Hepatic stellate cell (primary cell): ENCODE results near the gene KIAA0930.

ENCODE experiments used
- DNase-seq: peaks from one replicate; pipeline ENCODE4 v3.0.0; 2011; ENCODE audit warnings: low spot score

Gene KIAA0930

DNA sequence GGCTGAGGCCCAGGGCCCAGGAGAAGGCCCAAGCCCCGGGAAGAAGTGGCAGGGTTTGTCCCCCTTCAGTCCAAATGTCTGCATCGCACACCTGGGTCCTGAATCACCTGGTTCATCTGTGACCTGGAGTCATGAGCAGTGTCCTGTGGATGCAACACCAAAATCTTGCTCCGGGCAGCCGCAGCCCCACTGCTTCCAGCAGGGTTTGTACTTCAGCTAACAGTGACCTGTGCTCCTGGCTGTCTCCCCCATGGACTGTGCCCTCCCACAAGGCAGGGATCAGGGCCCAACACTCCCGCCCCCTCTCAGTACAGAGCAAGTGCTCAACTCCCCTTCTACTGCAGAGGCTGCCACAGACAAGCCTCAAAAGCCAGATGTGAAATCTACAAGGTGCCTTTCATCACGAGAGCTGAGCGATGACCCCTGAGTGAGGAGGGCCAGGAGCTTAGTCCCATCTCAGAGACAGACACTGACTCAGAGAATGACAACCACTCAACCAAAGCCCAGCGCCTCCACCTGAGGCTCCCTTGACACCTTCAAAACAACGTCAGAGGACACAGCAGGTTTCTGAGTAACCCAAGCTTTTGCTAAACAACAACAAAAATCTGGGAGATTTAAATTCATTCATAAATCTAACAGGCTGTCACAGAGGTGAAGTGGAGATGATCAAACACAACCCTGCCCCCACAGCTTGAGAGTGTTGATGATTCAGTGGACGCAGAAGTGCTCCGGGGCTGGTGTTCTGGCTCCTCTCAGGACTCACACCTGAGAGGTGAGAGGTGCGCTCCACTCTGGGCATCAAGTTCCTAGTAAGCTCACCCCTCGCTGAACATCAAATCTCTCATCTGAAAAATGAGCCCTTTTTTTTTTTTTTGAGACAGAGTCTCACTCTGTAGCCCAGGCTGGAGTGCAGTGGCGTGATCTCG, 3.4 kb downstream of the KIAA0930 start:
- no peak for DNase-seq

DNA sequence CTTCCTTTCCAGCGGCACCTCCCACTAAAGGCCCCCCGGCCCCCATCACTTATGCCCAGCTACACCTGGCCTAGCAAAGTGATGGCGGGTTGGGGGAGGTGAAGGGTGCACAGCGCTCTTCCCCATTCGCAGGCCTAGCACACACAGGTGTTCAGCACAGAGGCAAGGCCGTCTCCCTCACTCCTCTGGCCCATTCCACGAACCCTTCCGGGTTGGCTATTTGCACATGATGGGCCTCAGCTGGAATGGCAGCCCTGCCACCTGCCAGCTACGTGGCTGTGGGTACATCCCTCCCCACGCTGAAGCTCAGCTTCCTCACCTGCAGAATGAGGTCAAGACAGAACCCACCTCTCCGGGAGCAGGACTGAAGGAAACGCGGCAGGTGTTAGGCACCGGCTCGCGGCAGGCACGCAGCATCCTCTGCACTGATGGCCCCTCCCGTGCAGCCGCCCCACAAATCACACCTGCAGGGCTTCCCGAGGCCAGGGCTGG, 4.8 kb downstream of the KIAA0930 start:
- DNase-seq: no peak

- DNase-seq: no peak
Measured at GRCh38 chr22:45235101-45235777, 5.5 kb downstream of the KIAA0930 start.

DNA sequence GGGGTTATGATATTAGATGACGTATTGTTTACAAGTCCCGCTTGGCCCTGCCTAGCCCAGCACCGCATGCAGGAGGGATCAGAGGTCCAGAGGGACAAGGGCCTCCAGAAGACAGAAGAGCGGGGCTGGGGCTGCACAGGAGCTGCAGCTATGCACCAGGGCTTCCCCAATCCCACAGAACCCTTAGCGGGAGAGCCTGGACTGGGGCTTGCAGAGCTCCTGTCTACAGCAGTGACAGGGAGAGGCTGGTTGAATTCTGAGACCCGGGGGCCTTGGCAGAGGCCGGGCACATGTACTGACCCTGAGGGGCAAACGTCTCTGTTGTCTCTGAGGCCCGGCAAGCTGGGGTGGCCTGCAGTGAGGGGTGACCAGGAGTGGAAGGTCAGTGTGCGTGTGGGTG, 6.9 kb downstream of the KIAA0930 start:
- DNase-seq: no peak

DNA sequence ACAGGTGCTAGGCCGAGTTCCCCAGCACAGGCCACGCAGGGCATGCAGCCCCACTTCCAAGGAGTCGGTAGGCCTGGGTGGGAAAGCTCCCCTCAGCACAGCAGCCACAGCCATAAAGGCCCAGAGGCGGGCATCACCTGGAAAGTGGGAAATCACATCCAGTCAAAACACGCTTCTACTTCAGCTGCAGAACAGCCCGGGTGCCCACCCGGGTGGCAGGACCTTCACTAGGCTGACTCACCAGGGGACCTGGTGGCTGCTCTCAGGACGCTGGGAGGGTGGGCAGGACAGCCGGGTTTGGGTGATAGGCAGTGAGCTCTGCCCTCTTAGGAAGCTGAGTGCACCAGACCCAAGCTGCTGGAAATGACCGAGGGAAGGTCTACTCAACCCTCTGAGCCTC, 7.3 kb downstream of the KIAA0930 start:
- no peak for DNase-seq

GRCh38 chr22:45231293-45231692, 9.4 kb downstream of the KIAA0930 start:
- DNase-seq: no peak

DNA sequence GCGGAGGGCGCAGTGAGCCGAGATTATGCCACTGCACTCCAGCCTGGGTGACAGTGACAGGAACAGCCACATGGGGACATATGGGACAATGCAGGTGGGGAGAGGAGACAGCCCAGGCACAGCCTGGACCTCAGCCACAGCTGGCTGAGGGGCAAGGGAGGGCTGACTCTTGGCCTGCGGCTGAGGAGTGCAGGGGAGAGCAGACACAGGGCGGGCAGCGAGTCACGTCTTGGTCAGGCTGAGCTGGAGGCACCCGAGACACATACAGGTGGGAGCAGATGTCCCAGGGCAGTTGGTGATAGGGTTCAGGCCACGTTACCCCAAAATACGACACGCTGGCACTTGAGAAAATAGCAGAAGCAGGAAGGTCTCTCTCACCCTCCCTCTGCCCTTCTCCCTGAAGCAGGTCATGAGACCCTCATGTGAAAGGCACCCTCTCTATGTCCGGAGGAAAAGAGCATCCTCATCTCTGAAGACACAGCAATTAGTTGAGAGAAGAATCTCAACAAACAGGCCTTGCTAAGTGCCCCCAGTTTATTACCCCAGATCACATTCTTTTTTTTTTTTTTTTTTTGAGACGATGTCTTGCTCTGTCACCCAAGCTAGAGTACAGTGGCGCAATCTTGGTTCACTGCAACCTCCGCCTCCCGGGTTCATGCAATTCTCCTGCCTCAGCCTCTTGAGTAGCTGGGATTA, 10.5 kb downstream of the KIAA0930 start:
- no peak for DNase-seq

DNA sequence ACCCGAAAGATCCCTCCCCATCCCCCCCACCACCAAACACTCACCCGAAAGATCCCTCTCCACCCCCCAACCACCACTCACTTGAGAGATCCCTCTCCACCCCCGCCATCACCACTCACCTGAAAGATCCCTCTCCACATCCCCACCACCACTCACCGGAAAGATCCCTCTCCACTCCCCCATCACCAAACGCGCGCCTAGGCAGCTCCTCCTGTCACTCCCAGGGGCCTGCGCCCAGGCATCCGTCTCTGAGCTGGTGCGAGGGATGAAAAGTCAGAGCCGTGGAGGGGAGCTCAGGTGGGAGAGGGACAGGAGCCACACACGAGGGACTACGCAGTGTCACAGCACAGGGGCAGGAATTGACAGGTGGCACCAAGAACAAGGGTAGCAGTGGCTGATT, 11.5 kb downstream of the KIAA0930 start:
- DNase-seq: no peak

- DNase-seq: no peak
Measured at GRCh38 chr22:45228401-45228754, 12.3 kb downstream of the KIAA0930 start.

DNA sequence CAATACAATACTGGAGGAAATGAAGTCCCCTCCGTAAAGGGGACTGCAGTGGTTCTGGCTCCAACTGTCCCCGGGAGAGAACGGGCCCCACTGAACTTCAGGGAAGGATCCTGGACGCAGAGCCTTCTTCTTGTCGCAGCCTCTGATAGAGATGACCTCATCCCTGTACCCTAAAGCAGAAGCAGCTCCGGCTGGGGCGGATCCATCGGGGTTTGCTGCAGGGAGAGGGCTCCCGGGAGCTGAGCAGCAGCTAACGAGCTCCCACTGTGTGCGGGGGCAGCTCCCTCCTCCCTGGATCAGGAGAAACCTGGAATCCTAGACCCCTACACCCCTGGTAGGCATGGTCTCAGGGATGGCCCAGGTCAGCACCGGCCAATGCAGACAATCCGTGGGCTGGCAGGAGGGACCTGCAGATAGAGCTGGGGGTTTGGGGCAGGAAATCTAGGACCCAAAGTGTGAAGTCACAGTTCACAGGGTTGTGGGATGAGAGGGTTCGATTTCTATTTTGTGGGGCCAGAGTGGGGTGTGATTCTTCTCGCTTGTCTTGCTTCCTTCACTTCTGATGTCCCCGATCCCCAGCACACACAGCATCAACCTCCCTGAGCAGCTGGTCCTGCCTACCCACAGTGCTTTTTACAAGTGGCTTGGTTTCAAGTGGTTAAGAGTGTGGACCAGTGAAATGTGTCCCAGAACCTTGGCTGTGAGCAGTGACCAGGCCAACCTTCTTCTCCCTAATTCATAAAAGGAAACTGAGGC, 12.9 kb downstream of the KIAA0930 start:
- DNase-seq: no peak

DNA sequence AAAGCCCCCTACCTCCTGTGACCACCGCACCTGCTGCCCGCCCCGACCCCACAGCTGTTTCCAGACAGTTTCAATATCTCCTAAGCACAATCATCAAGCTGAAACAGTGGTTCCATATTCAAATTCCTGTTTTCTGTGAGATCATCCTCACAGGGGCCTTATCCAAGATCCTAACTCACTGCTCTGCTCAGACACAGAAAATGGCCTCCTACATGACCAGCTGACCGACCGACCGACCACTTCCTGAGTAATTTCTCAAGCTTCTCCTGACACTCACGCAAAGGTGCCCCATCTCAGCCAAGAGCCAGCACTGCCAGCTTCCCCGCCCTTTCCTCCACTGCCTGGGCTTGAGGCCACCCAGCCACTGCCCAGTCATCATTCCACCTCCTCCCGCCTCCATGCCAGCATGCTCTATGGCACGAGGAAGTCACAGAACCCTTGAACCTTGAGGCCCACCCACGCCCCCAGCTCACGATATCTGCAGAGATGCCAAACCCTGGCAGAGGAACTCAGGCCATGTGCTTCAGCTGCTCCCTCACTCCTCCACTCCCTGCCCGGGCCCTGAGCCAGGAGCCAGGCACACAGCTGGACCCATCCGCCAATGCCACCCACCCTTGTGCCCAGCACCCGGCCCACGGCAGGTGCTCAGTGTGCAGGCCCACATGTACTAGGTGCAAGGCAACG, 14.0 kb downstream of the KIAA0930 start:
- no peak for DNase-seq

DNA sequence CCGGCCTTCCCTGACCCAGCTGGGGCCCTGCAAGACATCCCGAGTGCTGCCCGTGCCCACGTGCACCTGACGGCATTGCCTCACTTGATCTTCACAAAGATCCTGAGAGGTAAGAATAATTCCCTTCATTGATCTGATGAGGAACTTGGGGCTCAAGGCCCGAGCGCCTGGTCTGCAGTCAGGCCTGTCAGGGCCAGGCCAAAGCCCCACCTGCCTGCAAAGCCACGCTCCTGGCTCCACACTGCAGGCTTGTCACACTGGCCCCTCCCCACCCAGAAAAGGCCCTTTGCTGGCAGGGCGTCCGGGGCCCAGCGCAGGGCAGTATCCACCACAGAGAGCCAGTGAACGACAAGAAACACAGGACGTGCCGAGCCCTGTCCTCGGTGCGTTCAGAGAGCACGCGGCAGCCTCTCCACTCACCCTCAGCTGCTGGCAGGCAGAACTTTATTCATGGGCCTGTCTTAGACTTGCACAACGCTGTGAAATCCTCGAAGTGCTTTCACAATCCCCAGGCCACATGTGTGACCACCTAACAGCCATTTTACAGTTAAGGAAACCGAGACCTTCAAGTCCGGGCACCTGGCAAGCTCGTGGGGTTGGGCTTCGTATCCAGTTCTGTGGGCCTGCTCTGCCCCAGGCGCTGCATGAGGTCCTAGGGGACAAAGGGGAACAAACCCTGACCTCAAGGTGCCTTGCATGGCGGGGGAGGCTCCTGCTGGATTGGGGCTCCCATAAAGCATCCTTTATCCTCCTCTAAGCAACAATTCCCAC, 14.8 kb downstream of the KIAA0930 start:
- no peak for DNase-seq

- DNase-seq: no peak
Measured at GRCh38 chr22:45224988-45225731, 15.5 kb downstream of the KIAA0930 start.

- DNase-seq: no peak
Measured at GRCh38 chr22:45224331-45224730, 16.4 kb downstream of the KIAA0930 start.

- no peak for DNase-seq
Measured at GRCh38 chr22:45223304-45224117, 17.2 kb downstream of the KIAA0930 start.

- no peak for DNase-seq
Measured at GRCh38 chr22:45221201-45221600, 19.5 kb downstream of the KIAA0930 start.

DNA sequence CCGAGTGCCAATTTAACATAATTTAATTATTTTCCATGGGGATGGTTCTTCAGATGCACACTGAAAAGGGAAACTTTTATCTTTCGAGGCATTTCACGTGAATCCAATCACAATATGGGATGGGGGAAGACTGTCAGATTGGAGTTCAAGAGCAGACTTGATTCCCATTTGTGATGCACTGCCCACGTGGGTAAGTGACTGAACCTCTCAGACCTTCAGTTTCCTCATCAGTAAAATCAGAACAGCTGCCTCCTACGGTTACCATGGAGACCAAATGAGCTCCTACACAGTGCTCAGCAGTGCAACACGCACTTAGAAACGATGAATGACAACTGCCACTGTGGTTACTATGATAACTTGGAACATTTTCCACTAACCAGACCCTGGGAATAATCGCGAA, 21.7 kb downstream of the KIAA0930 start:
- DNase-seq: no peak

GRCh38 chr22:45217806-45218205, 22.9 kb downstream of the KIAA0930 start:
- DNase-seq: no peak

DNA sequence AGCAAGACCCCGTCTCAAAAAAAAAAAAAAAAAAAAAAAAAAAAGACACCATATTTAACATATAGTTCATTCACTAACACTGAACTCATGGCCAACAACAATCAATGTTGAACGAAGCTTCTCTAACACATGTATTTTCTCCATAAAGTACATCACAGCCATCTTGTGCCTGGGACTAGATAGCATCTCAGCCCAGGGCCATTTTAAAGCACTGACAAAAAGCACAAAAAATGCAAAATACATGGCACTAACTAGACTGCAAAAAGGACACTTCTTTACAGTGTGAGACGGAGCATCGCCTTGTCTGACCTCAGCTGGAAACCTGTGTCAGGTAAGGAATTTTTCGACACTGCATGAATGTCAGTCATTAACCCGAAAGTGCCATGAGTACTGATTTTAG, 23.3 kb downstream of the KIAA0930 start:
- DNase-seq: no peak
